H9 (cell line): ENCODE measurements around the gene USP43. TPM values are rescaled to one million over a fixed set of nuclear protein-coding genes. Genes with fewer than 3 reads are reported as not detected.

Experiments
- DNase-seq: peaks from one replicate; pipeline ENCODE4 v3.0.0-alpha.2; 2017
- H2AFZ ChIP-seq: one replicate; pipeline ENCODE4 v1.6.1; 2013; ENCODE audit warnings: mild to moderate bottlenecking, low read length, control low read depth, moderate library complexity
- H2AK5ac ChIP-seq: 2 replicates; pipeline ENCODE4 v1.6.1; 2013; ENCODE audit warnings: low read length, control low read depth, mixed read lengths; ENCODE audit not compliant: insufficient read length
- H2BK120ac ChIP-seq: one replicate; pipeline ENCODE4 v1.6.1; 2013; ENCODE audit warnings: low read depth, mild to moderate bottlenecking, low read length, control low read depth, inconsistent platforms; ENCODE audit not compliant: poor library complexity, severe bottlenecking
- H2BK12ac ChIP-seq: 2 replicates; pipeline ENCODE4 v1.6.1; 2013; ENCODE audit warnings: low read length, control low read depth, mixed read lengths, low read depth; ENCODE audit not compliant: insufficient read length
- H2BK15ac ChIP-seq: 2 replicates; pipeline ENCODE4 v1.6.1; 2013; ENCODE audit warnings: low read depth, low read length, control low read depth
- H2BK20ac ChIP-seq: one replicate; pipeline ENCODE4 v1.6.1; 2013; ENCODE audit warnings: low read depth, mild to moderate bottlenecking, low read length, control low read depth, inconsistent platforms; ENCODE audit not compliant: poor library complexity, severe bottlenecking
- H2BK5ac ChIP-seq: 2 replicates; pipeline ENCODE4 v1.6.1; 2013; ENCODE audit warnings: low read length, control low read depth, mixed read lengths; ENCODE audit not compliant: insufficient read length
- H3K14ac ChIP-seq: 2 replicates; pipeline ENCODE4 v1.6.1; 2013; ENCODE audit warnings: low read length, control low read depth; ENCODE audit not compliant: insufficient read depth
- H3K18ac ChIP-seq: 2 replicates; pipeline ENCODE4 v1.6.1; 2013; ENCODE audit warnings: low read depth, mild to moderate bottlenecking, mixed read lengths, low read length, control low read depth; ENCODE audit not compliant: insufficient read length
- H3K23ac ChIP-seq: 2 replicates; pipeline ENCODE4 v1.6.1; 2013; ENCODE audit warnings: low read length, control low read depth, mixed read lengths, low read depth; ENCODE audit not compliant: insufficient read length
- H3K23me2 ChIP-seq: 2 replicates; pipeline ENCODE4 v1.6.1; 2013; ENCODE audit warnings: low read depth, mild to moderate bottlenecking, mixed read lengths, low read length, control low read depth; ENCODE audit not compliant: insufficient read length, poor library complexity, severe bottlenecking
- H3K27ac ChIP-seq: 2 replicates; pipeline ENCODE4 v1.5.1; 2013; ENCODE audit warnings: low read length, control low read depth, mixed read lengths, low read depth; ENCODE audit not compliant: insufficient read length
- H3K27me3 ChIP-seq: 2 replicates; pipeline ENCODE4 v1.6.1; 2013; ENCODE audit warnings: low read length, control low read depth, inconsistent platforms; ENCODE audit not compliant: insufficient read depth
- H3K4ac ChIP-seq: 2 replicates; pipeline ENCODE4 v1.6.1; 2013; ENCODE audit warnings: low read depth, mild to moderate bottlenecking, control low read depth, inconsistent platforms, low read length, moderate library complexity
- H3K4me1 ChIP-seq: 2 replicates; pipeline ENCODE4 v1.6.1; 2013; ENCODE audit warnings: low read length, control low read depth, inconsistent platforms; ENCODE audit not compliant: insufficient read depth
- H3K4me2 ChIP-seq: 2 replicates; pipeline ENCODE4 v1.6.1; 2013; ENCODE audit warnings: low read length, control low read depth, mixed read lengths; ENCODE audit not compliant: insufficient read length, insufficient read depth
- H3K56ac ChIP-seq: 2 replicates; pipeline ENCODE4 v1.6.1; 2013; ENCODE audit warnings: low read depth, mild to moderate bottlenecking, mixed read lengths, low read length, control low read depth; ENCODE audit not compliant: insufficient read length
- H3K79me1 ChIP-seq: 2 replicates; pipeline ENCODE4 v1.6.1; 2013; ENCODE audit warnings: low read depth, mild to moderate bottlenecking, moderate library complexity, low read length, control low read depth, inconsistent platforms; ENCODE audit not compliant: insufficient read depth, poor library complexity, severe bottlenecking
- H3K79me2 ChIP-seq: 2 replicates; pipeline ENCODE4 v1.6.1; 2013; ENCODE audit warnings: low read length, control low read depth, inconsistent platforms; ENCODE audit not compliant: insufficient read depth
- H3K9ac ChIP-seq: 2 replicates; pipeline ENCODE4 v1.6.1; 2013; ENCODE audit warnings: low read length, control low read depth, mixed read lengths; ENCODE audit not compliant: insufficient read length; ENCODE audit errors: extremely low read depth
- H3K9me3 ChIP-seq: one replicate; pipeline ENCODE4 v1.6.1; 2013; ENCODE audit warnings: low read depth, low read length, inconsistent platforms; ENCODE audit not compliant: control insufficient read depth
- H3T11ph ChIP-seq: one replicate; pipeline ENCODE4 v1.6.1; 2013; ENCODE audit warnings: mild to moderate bottlenecking, low read length, control low read depth, inconsistent platforms
- H4K20me1 ChIP-seq: one replicate; pipeline ENCODE4 v1.6.1; 2013; ENCODE audit not compliant: control insufficient read depth, insufficient read length, insufficient read depth
- H4K5ac ChIP-seq: 2 replicates; pipeline ENCODE4 v1.6.1; 2013; ENCODE audit warnings: low read depth, mild to moderate bottlenecking, mixed read lengths, low read length, control low read depth; ENCODE audit not compliant: insufficient read length
- H4K8ac ChIP-seq: replicated peaks from 2 replicates; pipeline ENCODE4 v1.6.1; 2013; ENCODE audit warnings: low read length, control low read depth, mixed read lengths, low read depth; ENCODE audit not compliant: insufficient read length
- H4K91ac ChIP-seq: 2 replicates; pipeline ENCODE4 v1.6.1; 2013; ENCODE audit warnings: low read depth, mild to moderate bottlenecking, moderate library complexity, mixed read lengths, low read length, control low read depth; ENCODE audit not compliant: insufficient read length
- H3K27ac Mint-ChIP-seq, 3 experiments: 2 replicates in 2 of 3; 3 replicates in 1 of 3; pipeline ENCODE4 v1.8.0; 2020 to 2021; ENCODE audit warnings: mixed read lengths in 3 of 3, mild to moderate bottlenecking in 1 of 3, moderate library complexity in 1 of 3
- H3K27me3 Mint-ChIP-seq: 2 replicates; pipeline ENCODE4 v1.8.0; 2021; ENCODE audit warnings: low read depth, mild to moderate bottlenecking, moderate library complexity, mixed read lengths
- H3K36me3 Mint-ChIP-seq, 3 experiments: 2 replicates in 2 of 3; 3 replicates in 1 of 3; pipeline ENCODE4 v1.8.0; 2020 to 2021; ENCODE audit warnings: low read depth in 3 of 3, mixed read lengths in 3 of 3; ENCODE audit not compliant: insufficient read depth in 1 of 3
- H3K4me1 Mint-ChIP-seq, 2 experiments: 2 replicates each; pipeline ENCODE4 v1.8.0; 2020; ENCODE audit warnings: mixed read lengths in 2 of 2
- H3K4me3 Mint-ChIP-seq, 2 experiments: 2 replicates in 1 of 2; 3 replicates in 1 of 2; pipeline ENCODE4 v1.8.0; 2020 to 2021; ENCODE audit warnings: mild to moderate bottlenecking in 2 of 2, mixed read lengths in 2 of 2, moderate library complexity in 1 of 2
- H3K9me3 Mint-ChIP-seq, 2 experiments: 2 replicates in 1 of 2; 3 replicates in 1 of 2; pipeline ENCODE4 v1.8.0; 2020; ENCODE audit warnings: mild to moderate bottlenecking in 2 of 2, mixed read lengths in 2 of 2, moderate library complexity in 1 of 2
- CTCF ChIP-seq: fragments of 200-600 bp; sonication (generic); conservative IDR thresholded peaks from 3 replicates; pipeline ENCODE4 v1.8.0; 2021; ENCODE audit warnings: antibody characterized with exemption, mild to moderate bottlenecking
- WGBS: extraction: QIAGEN DNeasy Blood & Tissue Kit; methylation state at CpG from one replicate; pipeline ENCODE4 v1.1.7; 2013; ENCODE audit warnings: missing lambda C conversion rate, low lambda C conversion rate, mixed read lengths; ENCODE audit not compliant: insufficient read length; ENCODE audit errors: extremely low coverage; 5-methylcytosine and 5-hydroxymethylcytosine counted together
- total RNA-seq: library from RNA; stranded (reverse); gene quantifications from 2 replicates; pipeline ENCODE4 v1.2.1, GENCODE V29; 2021

Gene USP43
- total RNA-seq, 1 experiment from 2014 or later = 5.2 TPM

GRCh38 chr17:9645851-9646545 lies 681 bp downstream of the USP43 start:
- Histone ChIP-seq H3K79me2 (no peaks in the 10 kb centered on the region; the same call in 1 of the 2 replicates), H3K4ac (no peak overlapping the region), H2AFZ (no peak overlapping the region), H3K23ac (no peak overlapping the region), H4K5ac (no peak overlapping the region), H3K18ac (no peak overlapping the region), H4K20me1 (no peaks in the 10 kb centered on the region), H3K79me1 (no peaks in the 10 kb centered on the region), H3K9ac (peak overlapping the region; percentile 63), H2BK20ac (no peak overlapping the region), H2BK12ac (no peak overlapping the region), H4K8ac (no peak overlapping the region), H3T11ph (no peak overlapping the region), H3K27ac (no peak overlapping the region), H3K27me3 (peaks cover 4% of the 10 kb centered on the region; the same call in 1 of the 2 replicates), H2AK5ac (no peak overlapping the region), H3K4me1 (peaks cover 3% of the 10 kb centered on the region; the same call in 1 of the 2 replicates), H2BK5ac (no peak overlapping the region), H3K56ac (no peak overlapping the region), H3K23me2 (peaks cover 17% of the 10 kb centered on the region), H2BK120ac (no peak overlapping the region), H3K9me3 (no peaks in the 10 kb centered on the region), H2BK15ac (no peak overlapping the region), H3K14ac (peak overlapping the region; percentile 56), H4K91ac (no peak overlapping the region), H3K4me2 (peak overlapping the region; percentile 95)
- DNase-seq = peak; percentile 77
- Mint-ChIP-seq H3K4me3 (peak overlapping the region; percentile 86), H3K36me3 (no peaks in the 10 kb centered on the region), H3K27ac (peak overlapping the region in 2 of 3 experiments; percentile 31 to 78; a peak in 5 of 7 replicates), H3K9me3 (no peaks in the 10 kb centered on the region; a peak in 2 of 5 replicates), H3K27me3 (peaks cover 14% of the 10 kb centered on the region), H3K4me1 (peaks cover 38 to 39% of the 10 kb centered on the region in 2 experiments)
- WGBS = no CpG with 5 or more reads among the region's 51 CpGs
- peak; percentile 23; the same call in 2 of the 3 replicates for TF ChIP-seq CTCF
